IMR-90 (cell line): ENCODE data around the gene PLCG2. TPM values are rescaled to one million over a fixed set of nuclear protein-coding genes. Genes with fewer than 3 reads are reported as not detected.

ENCODE experiments used
- ATAC-seq: fragments of 200-7000 bp; cut with Tn5 transposase; 2 replicates; pipeline ENCODE4 v1.9.1; 2020; ENCODE audit warnings: low read depth, mild to moderate bottlenecking, moderate library complexity
- BruUV-seq: library from RNA; stranded (reverse); fragments of 400-500 nt; replicated peaks from 2 replicates; lab custom pipeline; 2021; lab: Mats Ljungman, UMichigan
- CTCF ChIA-PET: fragments of 300-600 bp; formaldehyde crosslinking; extraction: SDS; loops from one replicate; lab custom pipeline; 2021; ENCODE audit warnings: antibody characterized with exemption; lab: Yijun Ruan, JAX
- POLR2A ChIA-PET: fragments of 300-600 bp; sonication (Branson Sonifier 250); formaldehyde crosslinking; loops from one replicate; lab custom pipeline; 2022; ENCODE audit warnings: antibody characterized with exemption; ENCODE audit not compliant: unreplicated experiment; lab: Charles Lee
- DNase-seq: peaks from one replicate; pipeline ENCODE4 v3.0.0; 2013
- H2AFZ ChIP-seq: replicated peaks from 2 replicates; pipeline ENCODE3; 2013; ENCODE audit warnings: low read length, mild to moderate bottlenecking; ENCODE audit not compliant: poor library complexity
- H2AK5ac ChIP-seq: 2 replicates; pipeline ENCODE4 v1.6.1; 2013; ENCODE audit warnings: low read depth, low read length, inconsistent platforms
- H2AK9ac ChIP-seq: replicated peaks from 2 replicates; pipeline ENCODE3; 2013; ENCODE audit warnings: mild to moderate bottlenecking, low read depth, low read length, moderate library complexity; ENCODE audit not compliant: poor library complexity
- H2BK120ac ChIP-seq: 2 replicates; pipeline ENCODE4 v1.6.1; 2013; ENCODE audit warnings: low read depth, low read length, inconsistent platforms
- H2BK15ac ChIP-seq: 3 replicates; pipeline ENCODE4 v1.6.1; 2013; ENCODE audit warnings: low read depth, low read length, inconsistent platforms
- H2BK20ac ChIP-seq: 2 replicates; pipeline ENCODE4 v1.6.1; 2013; ENCODE audit warnings: low read depth, mild to moderate bottlenecking, inconsistent platforms, low read length, moderate library complexity
- H2BK5ac ChIP-seq: 2 replicates; pipeline ENCODE4 v1.6.1; 2013; ENCODE audit warnings: mild to moderate bottlenecking, low read depth, low read length, inconsistent platforms; ENCODE audit not compliant: poor library complexity, severe bottlenecking
- H3K14ac ChIP-seq: replicated peaks from 2 replicates; pipeline ENCODE4 v1.6.1; 2013; ENCODE audit warnings: low read depth, low read length, inconsistent platforms
- H3K18ac ChIP-seq: 2 replicates; pipeline ENCODE4 v1.6.1; 2013; ENCODE audit warnings: low read depth, low read length, control low read depth
- H3K23ac ChIP-seq: 2 replicates; pipeline ENCODE4 v1.6.1; 2013; ENCODE audit warnings: low read depth, low read length, inconsistent platforms
- H3K27ac ChIP-seq: 2 replicates; pipeline ENCODE4 v1.5.1; 2013; ENCODE audit warnings: mild to moderate bottlenecking, control low read depth, low read length; ENCODE audit not compliant: insufficient read depth
- H3K27me3 ChIP-seq: 2 replicates; pipeline ENCODE4 v1.6.1; 2013; ENCODE audit warnings: low read length; ENCODE audit not compliant: control insufficient read depth, insufficient read depth
- H3K36me3 ChIP-seq: 2 replicates; pipeline ENCODE4 v1.6.1; 2013; ENCODE audit warnings: low read length, mixed read lengths; ENCODE audit not compliant: control insufficient read depth, insufficient read depth
- H3K4ac ChIP-seq: 2 replicates; pipeline ENCODE4 v1.6.1; 2013; ENCODE audit warnings: low read depth, low read length, inconsistent platforms
- H3K4me1 ChIP-seq: 2 replicates; pipeline ENCODE4 v1.6.1; 2013; ENCODE audit warnings: low read length, mixed read lengths; ENCODE audit not compliant: control insufficient read depth, insufficient read depth
- H3K4me2 ChIP-seq: 2 replicates; pipeline ENCODE4 v1.6.1; 2013; ENCODE audit warnings: low read depth, mild to moderate bottlenecking, control low read depth, low read length, moderate library complexity
- H3K4me3 ChIP-seq: 2 replicates; pipeline ENCODE4 v1.5.1; 2013; ENCODE audit warnings: low read depth, mild to moderate bottlenecking, control low read depth, low read length, moderate library complexity; ENCODE audit not compliant: insufficient read depth
- H3K56ac ChIP-seq: 2 replicates; pipeline ENCODE4 v1.6.1; 2013; ENCODE audit warnings: low read length, inconsistent platforms; ENCODE audit not compliant: insufficient read depth; ENCODE audit errors: extremely low read depth
- H3K79me1 ChIP-seq, 2 experiments: 2 replicates each; pipeline ENCODE4 v1.6.1; 2013; ENCODE audit warnings: low read length in 2 of 2, inconsistent platforms in 1 of 2, low read depth in 1 of 2
- H3K9ac ChIP-seq: 2 replicates; pipeline ENCODE4 v1.6.1; 2013; ENCODE audit warnings: low read depth, low read length, control low read depth
- H3K9me1 ChIP-seq: 2 replicates; pipeline ENCODE4 v1.6.1; 2013; ENCODE audit warnings: low read length, inconsistent platforms; ENCODE audit not compliant: insufficient read depth
- H3K9me3 ChIP-seq: 2 replicates; pipeline ENCODE4 v1.6.1; 2013; ENCODE audit warnings: low read length; ENCODE audit not compliant: control insufficient read depth, insufficient read depth
- H4K20me1 ChIP-seq: 2 replicates; pipeline ENCODE4 v1.6.1; 2013; ENCODE audit warnings: low read length, inconsistent platforms; ENCODE audit not compliant: insufficient read depth
- H4K5ac ChIP-seq: 2 replicates; pipeline ENCODE4 v1.6.1; 2013; ENCODE audit warnings: mild to moderate bottlenecking, low read depth, low read length, control low read depth
- H4K8ac ChIP-seq, 2 experiments: 2 replicates each; pipeline ENCODE4 v1.6.1; 2013; ENCODE audit warnings: low read depth in 2 of 2, low read length in 2 of 2, control low read depth in 1 of 2, inconsistent platforms in 1 of 2
- H4K91ac ChIP-seq: 2 replicates; pipeline ENCODE4 v1.6.1; 2013; ENCODE audit warnings: low read depth, low read length, inconsistent platforms; ENCODE audit not compliant: insufficient read depth
- BHLHE40 ChIP-seq: fragments of 150-350 bp; IDR thresholded peaks from 2 replicates; pipeline ENCODE4 v1.6.1; 2016; ENCODE audit warnings: mild to moderate bottlenecking, low read depth, low read length
- CEBPB ChIP-seq: IDR thresholded peaks from 2 replicates; pipeline ENCODE4 v1.6.1; 2012; ENCODE audit warnings: low read depth, low read length, improper control_type of control experiment
- CHD1 ChIP-seq: IDR thresholded peaks from 2 replicates; pipeline ENCODE4 v1.6.1; 2012; ENCODE audit warnings: low read depth, low read length, improper control_type of control experiment
- CTCF ChIP-seq: conservative IDR thresholded peaks from 2 replicates; pipeline ENCODE4 v1.5.1; 2012; ENCODE audit warnings: mild to moderate bottlenecking, low read depth, low read length, improper control_type of control experiment
- FOS ChIP-seq: fragments of 150-350 bp; IDR thresholded peaks from 2 replicates; pipeline ENCODE4 v1.6.1; 2016; ENCODE audit warnings: low read depth, low read length
- MAFK ChIP-seq: IDR thresholded peaks from 2 replicates; pipeline ENCODE4 v1.6.1; 2012; ENCODE audit warnings: low read depth, low read length, improper control_type of control experiment
- MAZ ChIP-seq: IDR thresholded peaks from 2 replicates; pipeline ENCODE4 v1.6.1; 2012; ENCODE audit warnings: low read depth, mild to moderate bottlenecking, low read length, improper control_type of control experiment, moderate library complexity, borderline replicate concordance
- MXI1 ChIP-seq: IDR thresholded peaks from 2 replicates; pipeline ENCODE4 v1.6.1; 2012; ENCODE audit warnings: low read depth, mild to moderate bottlenecking, low read length, moderate library complexity, borderline replicate concordance
- NFE2L2 ChIP-seq: fragments of 150-350 bp; IDR thresholded peaks from 2 replicates; pipeline ENCODE4 v1.6.1; 2016; ENCODE audit warnings: low read depth, mild to moderate bottlenecking, low read length
- POLR2A ChIP-seq: IDR thresholded peaks from 2 replicates; pipeline ENCODE4 v1.6.1; 2012; ENCODE audit warnings: mild to moderate bottlenecking, low read depth, low read length
- RAD21 ChIP-seq: IDR thresholded peaks from 2 replicates; pipeline ENCODE4 v1.6.1; 2012; ENCODE audit warnings: low read length, improper control_type of control experiment
- RCOR1 ChIP-seq: IDR thresholded peaks from 2 replicates; pipeline ENCODE4 v1.6.1; 2012; ENCODE audit warnings: mild to moderate bottlenecking, low read length, improper control_type of control experiment; ENCODE audit not compliant: insufficient replicate concordance
- RFX5 ChIP-seq: IDR thresholded peaks from 2 replicates; pipeline ENCODE4 v1.8.0; 2012; ENCODE audit warnings: low read depth, mild to moderate bottlenecking, low read length, moderate library complexity
- SMC3 ChIP-seq: fragments of 150-350 bp; IDR thresholded peaks from 2 replicates; pipeline ENCODE4 v1.6.1; 2016; ENCODE audit warnings: low read depth, mild to moderate bottlenecking, antibody characterized with exemption, low read length, moderate library complexity
- USF2 ChIP-seq: fragments of 150-350 bp; IDR thresholded peaks from 2 replicates; pipeline ENCODE4 v1.6.1; 2017; ENCODE audit warnings: mild to moderate bottlenecking, antibody characterized with exemption, low read length, low read depth
- WGBS, 2 experiments: methylation state at CpG; one replicate each; pipeline versions ENCODE4 v1.1.5 to v1.1.7; 2013; ENCODE audit warnings: missing lambda C conversion rate in 2 of 2; ENCODE audit not compliant: insufficient read length in 1 of 2; ENCODE audit errors: extremely low coverage in 2 of 2; 5-methylcytosine and 5-hydroxymethylcytosine counted together
- dilution Hi-C: fragments of 300-500 bp; cut with HindIII; formaldehyde crosslinking; loops from one replicate; pipeline ENCODE4 v1.14.3; 2018; ENCODE audit warnings: low sequenced_read_pairs; ENCODE audit not compliant: unreplicated experiment
- in situ Hi-C: fragments of 300-500 bp; cut with MboI; formaldehyde crosslinking; loops from 3 replicates; pipeline ENCODE4 v1.14.3; 2019; ENCODE audit warnings: low sequenced_read_pairs, inconsistent platforms, mixed read lengths
- intact Hi-C: fragments of 100-400 bp; cut with micrococcal nuclease; formaldehyde crosslinking; loops from 2 replicates; pipeline ENCODE4 v1.10.0; 2022
- polyA plus RNA-seq, 3 experiments: library from polyadenylated mRNA; depleted of rRNA; stranded (reverse); fragments of >200 nt; gene quantifications; 2 replicates each; pipeline ENCODE4 v1.2.3, GENCODE V29; 2012; ENCODE audit warnings: low replicate concordance in 1 of 3
- total RNA-seq: library from RNA; depleted of rRNA; stranded (reverse); fragments of >200 nt; gene quantifications from 2 replicates; pipeline ENCODE4 v1.2.3, GENCODE V29; 2012
- TF ChIP-seq, protein P1 (sequence below): fragments of 150-350 bp; IDR thresholded peaks from 2 replicates; pipeline ENCODE4 v1.6.1; 2016; ENCODE audit warnings: low read depth, mild to moderate bottlenecking, low read length, moderate library complexity, borderline replicate concordance

The PLCG2 gene
- total and polyA plus RNA-seq, 2 of the 4 experiments (the other 2 are of a cell fraction): 0.14 to 0.18 TPM

DNA sequence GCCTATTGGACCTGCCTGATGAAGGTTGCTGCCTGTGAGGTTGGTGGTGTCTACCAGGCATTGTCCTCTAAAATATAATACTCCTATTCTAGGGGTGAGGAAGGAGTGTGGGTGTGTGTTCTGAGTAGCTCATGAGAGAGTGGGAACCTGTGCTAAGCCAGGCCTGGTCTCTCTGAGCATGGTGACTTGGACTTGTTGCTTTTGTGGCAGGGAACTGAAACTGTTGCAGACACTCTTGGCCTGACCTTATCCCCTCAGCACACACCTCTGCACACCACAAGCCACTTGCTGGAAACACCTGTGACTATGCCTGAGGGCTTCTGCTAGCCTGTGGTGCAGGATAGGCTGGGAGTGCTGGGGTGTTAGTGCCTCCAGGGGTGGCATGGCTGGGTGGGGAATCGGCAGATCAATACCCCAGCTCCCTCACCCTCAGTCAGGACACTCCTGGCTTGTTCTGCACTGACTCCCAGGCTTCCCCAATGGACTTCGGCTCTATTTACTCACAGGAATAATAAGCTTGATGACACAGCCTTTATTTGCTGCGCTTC is 29.9 kb downstream of the PLCG2 start:
- no peaks in the 10 kb centered on the region for H4K20me1 ChIP-seq
- H2BK15ac ChIP-seq: no peak overlapping the region
- H3K14ac ChIP-seq: no peak overlapping the region
- H3K27me3 ChIP-seq: no peaks in the 10 kb centered on the region; the same call in 1 of the 2 replicates
- POLR2A ChIA-PET: no interaction called here
- H3K9ac ChIP-seq: no peak overlapping the region
- TF ChIP-seq MAFK (no peak), CEBPB (no peak), NFE2L2 (no peak), CHD1 (no peak), SMC3 (no peak), RCOR1 (no peak), CTCF (no peak), FOS (no peak), POLR2A (no peak), RFX5 (no peak), USF2 (no peak), MAZ (no peak), RAD21 (no peak), BHLHE40 (no peak), MXI1 (no peak)
- TF ChIP-seq, protein P1, sequence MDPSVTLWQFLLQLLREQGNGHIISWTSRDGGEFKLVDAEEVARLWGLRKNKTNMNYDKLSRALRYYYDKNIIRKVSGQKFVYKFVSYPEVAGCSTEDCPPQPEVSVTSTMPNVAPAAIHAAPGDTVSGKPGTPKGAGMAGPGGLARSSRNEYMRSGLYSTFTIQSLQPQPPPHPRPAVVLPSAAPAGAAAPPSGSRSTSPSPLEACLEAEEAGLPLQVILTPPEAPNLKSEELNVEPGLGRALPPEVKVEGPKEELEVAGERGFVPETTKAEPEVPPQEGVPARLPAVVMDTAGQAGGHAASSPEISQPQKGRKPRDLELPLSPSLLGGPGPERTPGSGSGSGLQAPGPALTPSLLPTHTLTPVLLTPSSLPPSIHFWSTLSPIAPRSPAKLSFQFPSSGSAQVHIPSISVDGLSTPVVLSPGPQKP: no peak
- H3K23ac ChIP-seq: no peak overlapping the region
- H4K8ac ChIP-seq: no peak overlapping the region
- CTCF ChIA-PET: interaction anchor here (0.6 kb wide), 1 partner anchor 27 kb away, joined by 3 read pairs; no protein-coding TSS in a partner anchor
- no TSS peak for BruUV-seq
- no peaks in the 10 kb centered on the region for H3K36me3 ChIP-seq
- no peak overlapping the region for H2BK20ac ChIP-seq
- H4K5ac ChIP-seq: no peak overlapping the region
- no peak overlapping the region for H3K27ac ChIP-seq
- H3K4me3 ChIP-seq: no peak overlapping the region
- no peak overlapping the region for H4K91ac ChIP-seq
- H3K4me2 ChIP-seq: no peak overlapping the region
- no peak overlapping the region for H2AK5ac ChIP-seq
- DNase-seq (no peak), ATAC-seq (no peak)
- intact Hi-C loops: no loop called here
- H3K56ac ChIP-seq: no peak overlapping the region
- no peak overlapping the region for H2AK9ac ChIP-seq
- in situ Hi-C loops: no loop called here
- no peaks in the 10 kb centered on the region for H3K79me1 ChIP-seq
- H3K18ac ChIP-seq: no peak overlapping the region
- no peak overlapping the region for H2AFZ ChIP-seq
- no peak overlapping the region for H2BK5ac ChIP-seq
- no CpG with 5 or more reads among the region's 3 CpGs for WGBS, 2 experiments
- H2BK120ac ChIP-seq: no peak overlapping the region
- H3K9me1 ChIP-seq: no peaks in the 10 kb centered on the region
- no peak overlapping the region for H3K4ac ChIP-seq
- no peaks in the 10 kb centered on the region for H3K9me3 ChIP-seq
- dilution Hi-C loops: no loop called here
- no peaks in the 10 kb centered on the region for H3K4me1 ChIP-seq
